GM18511 (cell line): ENCODE results near the gene CST6.

Experiments
- ATAC-seq: cut with Tn5 transposase; IDR thresholded peaks from one replicate; pipeline ENCODE4 v1.9.1; 2021; ENCODE audit warnings: mild to moderate bottlenecking, moderate library complexity; ENCODE audit not compliant: unreplicated experiment

The CST6 gene

GRCh38 chr11:66011785-66012303 lies at the start of gene CST6:
TSS of gene CST6 (plus strand) at chr11:66012008. CDS start at chr11:66012045, 37 bp downstream.
- no peak for ATAC-seq

- no peak for ATAC-seq
These were observed 49.7 kb upstream of the CST6 start for GRCh38 chr11:65962141-65962564.

- no peak for ATAC-seq
These were observed 46.9 kb upstream of the CST6 start for GRCh38 chr11:65964906-65965305.

- ATAC-seq = no peak
These were observed 45.6 kb upstream of the CST6 start for GRCh38 chr11:65965986-65966762.

GRCh38 chr11:65967329-65967934 lies 44.4 kb upstream of the CST6 start:
- no peak for ATAC-seq

GRCh38 chr11:65968600-65969482 lies 43.0 kb upstream of the CST6 start:
- ATAC-seq = no peak

GRCh38 chr11:65972116-65972515 lies 39.7 kb upstream of the CST6 start:
- ATAC-seq = no peak

GRCh38 chr11:65973439-65974110 lies 38.2 kb upstream of the CST6 start:
- no peak for ATAC-seq

GRCh38 chr11:65975771-65976170 lies 36.0 kb upstream of the CST6 start:
- ATAC-seq = no peak

- ATAC-seq = no peak
These were observed 35.3 kb upstream of the CST6 start for GRCh38 chr11:65976216-65977176.

- ATAC-seq = no peak
These were observed 34.0 kb upstream of the CST6 start for GRCh38 chr11:65977621-65978390.

- ATAC-seq = no peak
These were observed 33.2 kb upstream of the CST6 start for GRCh38 chr11:65978391-65979238.

GRCh38 chr11:65979261-65979759 lies 32.5 kb upstream of the CST6 start:
- no peak for ATAC-seq

- no peak for ATAC-seq
These were observed 30.6 kb upstream of the CST6 start for GRCh38 chr11:65981101-65981740.

- no peak for ATAC-seq
These were observed 29.6 kb upstream of the CST6 start for GRCh38 chr11:65981972-65982823.

- ATAC-seq = no peak
These were observed 28.8 kb upstream of the CST6 start for GRCh38 chr11:65982824-65983588.
